GM03348 (cell line): ENCODE results near the gene PTPRR.

Experiments
- DNase-seq: peaks from one replicate; pipeline ENCODE4 v3.0.0; 2012; ENCODE audit warnings: low spot score

Gene PTPRR

GRCh38 chr12:70918321-70918720 lies 2.2 kb downstream of the PTPRR start:
- DNase-seq: no peak

GRCh38 chr12:70910666-70911065 lies 9.9 kb downstream of the PTPRR start:
- no peak for DNase-seq

DNA sequence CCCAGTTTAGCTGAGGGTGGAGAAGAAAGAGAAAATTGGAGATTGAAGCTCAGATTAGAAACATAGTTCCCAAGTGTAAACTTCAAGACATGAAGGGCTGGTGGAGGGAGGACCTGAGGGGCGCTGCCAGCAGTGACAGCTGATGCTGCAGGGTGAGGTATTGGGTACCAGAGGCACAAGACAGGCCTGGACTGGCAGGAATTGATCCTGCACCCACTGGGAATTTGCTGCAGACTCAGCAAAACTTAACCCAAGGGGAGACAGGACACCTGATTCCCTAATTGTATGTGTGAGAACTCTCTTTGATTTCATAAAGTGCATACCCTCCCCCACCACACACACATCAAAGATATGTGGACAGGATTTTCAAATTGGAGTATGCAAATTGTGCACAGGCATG lies 11.6 kb downstream of the PTPRR start:
- DNase-seq: no peak

GRCh38 chr12:70907412-70907811 lies 13.1 kb downstream of the PTPRR start:
- DNase-seq: no peak

GRCh38 chr12:70895956-70896355 lies 24.6 kb downstream of the PTPRR start:
- DNase-seq: no peak

DNA sequence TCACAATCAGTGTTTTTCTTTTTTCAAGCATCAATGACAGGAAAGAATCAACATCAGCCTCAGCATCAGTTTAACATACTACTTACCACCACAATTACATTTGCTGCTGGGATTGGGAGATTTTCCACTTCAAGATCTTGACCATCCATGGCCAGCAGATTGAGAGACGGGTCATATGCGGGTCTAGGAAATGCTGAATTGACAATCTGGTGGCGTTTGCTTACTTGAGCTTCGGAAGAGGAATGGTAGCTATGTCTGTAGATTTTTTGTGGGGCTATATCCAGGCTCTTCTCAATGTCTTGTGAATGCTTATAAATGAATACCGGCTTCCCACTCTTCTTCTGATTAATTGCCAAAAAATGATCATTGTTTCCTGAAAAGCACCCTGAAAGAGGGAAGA lies 27.9 kb downstream of the PTPRR start:
- DNase-seq: no peak

- DNase-seq: no peak
These were observed 29.4 kb downstream of the PTPRR start for GRCh38 chr12:70890895-70891832.

- DNase-seq: no peak
These were observed 34.6 kb downstream of the PTPRR start for GRCh38 chr12:70885956-70886355.

GRCh38 chr12:70883855-70884254 lies 36.7 kb downstream of the PTPRR start:
- no peak for DNase-seq

DNA sequence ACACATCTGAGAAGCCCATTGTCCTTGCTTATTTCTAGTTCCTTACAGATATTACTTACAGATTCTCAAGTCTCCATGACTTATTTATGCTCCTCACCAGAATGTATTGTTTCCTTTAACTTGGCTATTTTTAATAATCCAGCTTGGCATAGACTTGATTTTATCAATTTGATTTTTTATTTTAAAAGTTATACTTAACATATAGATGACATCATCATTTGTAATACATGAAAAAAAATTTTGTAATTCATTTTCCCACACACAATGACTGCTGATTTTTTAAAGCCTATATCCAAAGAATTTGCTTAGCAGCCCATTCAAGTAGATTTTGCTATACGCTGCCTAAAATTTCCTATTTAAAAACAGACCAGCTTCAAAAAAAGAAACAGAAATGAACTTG lies 39.8 kb downstream of the PTPRR start:
- DNase-seq: no peak

- peak; percentile 57 for DNase-seq
These were observed 43.6 kb downstream of the PTPRR start for GRCh38 chr12:70876952-70877351.

DNA sequence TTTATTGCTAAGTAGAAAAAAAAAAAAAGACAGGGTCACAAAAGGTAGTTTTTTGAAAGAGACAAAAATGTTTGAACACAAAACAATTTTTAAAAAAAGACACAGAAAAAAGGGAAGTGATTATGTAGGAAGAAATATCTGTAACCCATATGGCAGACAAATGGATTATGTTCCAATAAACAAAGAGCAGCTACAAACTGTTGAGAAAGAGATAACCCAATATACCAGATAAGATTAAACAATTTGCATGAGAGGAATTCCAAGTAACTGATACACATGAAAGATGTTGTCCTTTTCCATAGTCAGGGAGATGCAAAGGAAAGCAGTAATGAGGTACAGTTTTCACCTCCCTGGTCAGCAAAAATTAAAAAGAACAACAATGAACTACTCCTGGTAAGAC lies 44.9 kb downstream of the PTPRR start:
- no peak for DNase-seq

GRCh38 chr12:70854881-70855568 lies 65.5 kb downstream of the PTPRR start:
- peak; percentile 6 for DNase-seq

DNA sequence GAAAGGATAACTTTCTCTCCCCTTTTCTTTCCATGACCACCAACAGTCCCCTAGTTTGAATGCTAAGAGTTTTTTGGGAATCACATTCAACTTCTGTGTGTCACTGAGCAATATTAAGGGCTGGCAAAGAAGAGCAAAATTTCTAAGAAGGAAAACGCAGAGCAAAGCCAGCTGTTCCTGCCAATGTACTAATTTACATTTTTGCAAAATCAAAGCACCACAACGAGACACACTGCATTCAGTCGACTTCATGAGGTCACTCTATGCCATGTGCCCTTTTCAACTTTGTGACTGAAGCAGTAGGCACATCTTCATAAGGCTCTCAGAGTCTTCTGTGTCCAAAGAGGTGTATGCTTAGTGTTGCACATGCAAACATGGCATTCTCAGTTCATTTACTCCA lies 66.4 kb downstream of the PTPRR start:
- no peak for DNase-seq

DNA sequence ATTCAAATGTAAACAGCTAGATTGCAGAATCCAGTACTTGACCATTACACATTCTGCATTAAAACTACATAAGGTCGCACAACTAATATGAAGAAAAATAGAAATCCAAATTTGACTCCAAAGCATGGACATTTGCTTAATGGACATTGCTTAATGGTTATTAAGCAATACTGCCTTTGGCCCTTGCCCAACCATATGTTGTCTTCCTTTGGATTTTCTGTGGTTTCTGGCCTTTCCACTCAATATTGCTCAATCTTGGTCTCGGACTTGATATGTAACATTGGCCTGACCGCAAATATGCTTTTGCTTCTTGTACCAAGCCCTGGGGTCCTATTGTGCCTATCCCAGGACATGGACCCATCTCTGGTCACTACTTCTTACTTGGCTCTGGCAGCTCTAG lies 67.2 kb downstream of the PTPRR start:
- DNase-seq: peak; percentile 66

DNA sequence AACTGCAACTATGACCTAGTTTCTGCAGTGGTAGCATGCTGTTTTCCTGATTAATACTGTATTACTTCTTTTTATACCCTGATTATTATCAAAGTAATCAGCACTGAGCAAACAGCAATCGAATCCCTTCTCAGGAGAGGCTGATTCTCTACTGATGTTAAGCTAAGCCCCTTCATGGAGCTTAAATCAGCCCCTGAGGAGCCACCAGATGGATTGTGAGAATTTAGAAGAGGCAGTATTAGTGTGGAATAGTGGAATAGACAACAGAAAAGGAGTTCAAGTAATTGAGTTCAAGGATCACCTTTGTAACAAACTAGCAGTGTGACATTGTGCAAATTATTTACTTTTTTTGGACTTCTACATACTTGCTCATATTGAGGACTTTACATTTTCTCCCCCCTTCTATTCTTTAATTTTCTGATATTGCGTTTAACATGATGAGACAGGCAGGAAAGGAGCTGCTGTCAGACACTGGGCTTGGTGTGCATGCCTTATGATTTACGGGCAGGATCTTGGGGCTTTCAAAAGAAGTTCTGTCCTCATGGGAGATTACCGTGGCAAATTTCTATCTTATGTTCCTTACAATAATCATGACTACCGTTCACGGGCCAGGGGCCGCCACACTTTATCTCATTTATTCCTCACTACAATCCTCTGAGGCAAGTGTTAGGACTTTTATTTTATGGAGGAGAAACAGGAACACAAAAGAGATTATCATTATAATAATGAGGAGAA lies 68.0 kb downstream of the PTPRR start:
- DNase-seq: no peak

DNA sequence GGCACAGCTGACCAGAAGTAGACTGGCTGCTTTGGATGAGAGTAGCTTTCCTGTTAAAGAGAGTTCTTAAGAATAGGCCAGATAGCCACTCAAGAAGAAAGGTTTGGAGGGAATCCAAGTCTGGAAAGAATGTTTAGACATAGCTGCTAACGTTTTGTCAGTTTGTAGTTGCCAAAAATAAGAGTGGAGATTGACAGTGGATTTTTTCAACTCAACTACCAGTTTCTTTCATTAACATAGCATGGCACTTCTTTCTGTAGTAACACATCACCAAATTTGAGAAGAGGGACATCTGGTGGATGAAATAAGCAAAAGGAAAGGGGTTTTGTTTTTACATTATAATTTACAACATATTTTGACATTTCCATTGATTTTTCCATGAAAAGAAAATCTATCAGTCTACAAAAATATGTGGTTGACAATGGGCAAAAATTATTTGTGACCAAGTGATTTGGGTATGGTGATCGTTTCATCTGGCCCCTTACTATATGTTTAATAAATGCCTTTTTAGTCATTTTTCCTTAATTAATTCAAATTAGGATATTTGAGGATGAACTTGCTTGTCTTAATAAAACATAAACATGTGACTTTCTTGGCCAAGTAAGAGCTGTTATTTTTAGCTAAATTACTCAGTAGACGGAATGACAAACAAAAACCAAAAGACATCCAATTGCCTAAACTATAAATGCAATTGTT lies 71.1 kb downstream of the PTPRR start:
- peak; percentile 52 for DNase-seq

- DNase-seq: no peak
These were observed 72.7 kb downstream of the PTPRR start for GRCh38 chr12:70847871-70848270.

- no peak for DNase-seq
These were observed 75.3 kb downstream of the PTPRR start for GRCh38 chr12:70845268-70845667.

DNA sequence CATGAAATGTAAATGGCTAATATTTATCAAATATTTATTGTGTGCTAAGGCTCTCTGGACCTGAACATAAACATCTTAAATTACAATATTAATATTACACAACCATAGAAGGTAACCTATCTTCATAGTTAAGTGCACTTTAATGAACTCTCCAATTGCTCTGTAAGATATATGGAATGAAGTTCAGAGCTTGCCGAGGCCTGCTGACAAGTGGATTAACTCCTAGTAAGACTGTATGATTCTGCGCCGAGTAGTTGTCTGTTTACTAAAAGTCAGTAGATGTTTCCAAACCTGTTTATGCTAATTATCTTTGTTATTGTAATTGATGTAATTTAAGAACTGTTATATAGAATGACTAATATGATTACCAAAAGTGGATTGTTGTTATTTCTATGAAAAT lies 77.2 kb downstream of the PTPRR start:
- no peak for DNase-seq

- no peak for DNase-seq
These were observed 77.6 kb downstream of the PTPRR start for GRCh38 chr12:70842942-70843341.

DNA sequence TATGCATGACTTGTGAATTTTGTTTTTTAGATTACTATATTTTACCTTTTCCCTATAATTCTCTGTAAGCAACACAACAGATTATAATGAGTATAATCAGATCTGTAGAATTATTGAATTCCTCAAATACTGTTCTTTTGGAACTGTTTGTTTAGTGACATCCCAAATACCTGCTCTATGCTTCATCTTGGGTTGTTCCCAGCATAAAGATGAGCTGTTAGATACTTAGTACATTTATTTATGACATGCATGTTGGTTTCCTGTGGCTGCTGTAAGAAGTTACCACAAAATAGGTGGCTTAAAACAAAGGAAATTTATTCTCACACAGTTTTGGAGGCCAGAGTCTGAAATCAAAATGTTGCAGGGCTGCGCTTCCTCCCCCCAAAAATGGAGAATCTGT lies 78.4 kb downstream of the PTPRR start:
- DNase-seq: no peak
